Measurements from ENCODE around the gene DRGX. TPM values are rescaled to one million over a fixed set of nuclear protein-coding genes. Genes with fewer than 3 reads are reported as not detected.

Gene DRGX
- total RNA-seq, 4 donors from 2014 or later: not detected

DNA sequence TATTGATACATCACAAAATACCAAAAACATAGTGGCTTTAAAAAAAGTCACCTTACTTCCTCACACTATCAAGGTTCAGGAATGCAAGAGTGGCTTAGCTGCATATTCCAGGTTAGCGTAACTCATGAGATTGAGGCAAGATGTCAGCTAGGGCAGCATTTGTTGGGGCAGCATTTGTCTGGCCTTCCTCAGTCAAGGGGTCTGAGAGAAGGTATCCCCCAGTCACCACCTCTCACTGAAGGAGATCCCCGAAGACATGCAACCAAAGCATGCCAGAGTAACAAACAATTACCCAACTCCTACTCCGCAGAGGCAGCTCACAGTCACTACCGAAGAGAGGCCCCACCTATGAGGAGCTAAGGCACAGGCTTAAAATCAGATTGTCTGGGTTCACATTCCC, 48.5 kb downstream of the DRGX start:
- 89 to 95% methylated on average over 3 to 4 of the region's 4 CpGs for WGBS, 2 donors
- intact Hi-C loops (cut with DNase I): no loop called here
- no peak for DNase-seq
- no peak overlapping the region for H3K27ac ChIP-seq
- TF ChIP-seq, protein P1, sequence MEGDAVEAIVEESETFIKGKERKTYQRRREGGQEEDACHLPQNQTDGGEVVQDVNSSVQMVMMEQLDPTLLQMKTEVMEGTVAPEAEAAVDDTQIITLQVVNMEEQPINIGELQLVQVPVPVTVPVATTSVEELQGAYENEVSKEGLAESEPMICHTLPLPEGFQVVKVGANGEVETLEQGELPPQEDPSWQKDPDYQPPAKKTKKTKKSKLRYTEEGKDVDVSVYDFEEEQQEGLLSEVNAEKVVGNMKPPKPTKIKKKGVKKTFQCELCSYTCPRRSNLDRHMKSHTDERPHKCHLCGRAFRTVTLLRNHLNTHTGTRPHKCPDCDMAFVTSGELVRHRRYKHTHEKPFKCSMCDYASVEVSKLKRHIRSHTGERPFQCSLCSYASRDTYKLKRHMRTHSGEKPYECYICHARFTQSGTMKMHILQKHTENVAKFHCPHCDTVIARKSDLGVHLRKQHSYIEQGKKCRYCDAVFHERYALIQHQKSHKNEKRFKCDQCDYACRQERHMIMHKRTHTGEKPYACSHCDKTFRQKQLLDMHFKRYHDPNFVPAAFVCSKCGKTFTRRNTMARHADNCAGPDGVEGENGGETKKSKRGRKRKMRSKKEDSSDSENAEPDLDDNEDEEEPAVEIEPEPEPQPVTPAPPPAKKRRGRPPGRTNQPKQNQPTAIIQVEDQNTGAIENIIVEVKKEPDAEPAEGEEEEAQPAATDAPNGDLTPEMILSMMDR (IDR thresholded peaks at IDR 0.05): no peak
- no peak for TF ChIP-seq POLR2A (IDR thresholded peaks at IDR 0.05)
- H3K4me3 ChIP-seq (replicated peaks in 1 of 3): no peak overlapping the region
- no peaks in the 10 kb centered on the region for H3K27me3 ChIP-seq
- no peaks in the 10 kb centered on the region for H3K36me3 ChIP-seq
- H3K4me1 ChIP-seq: no peaks in the 10 kb centered on the region
- no peaks in the 10 kb centered on the region for H3K9me3 ChIP-seq

DNA sequence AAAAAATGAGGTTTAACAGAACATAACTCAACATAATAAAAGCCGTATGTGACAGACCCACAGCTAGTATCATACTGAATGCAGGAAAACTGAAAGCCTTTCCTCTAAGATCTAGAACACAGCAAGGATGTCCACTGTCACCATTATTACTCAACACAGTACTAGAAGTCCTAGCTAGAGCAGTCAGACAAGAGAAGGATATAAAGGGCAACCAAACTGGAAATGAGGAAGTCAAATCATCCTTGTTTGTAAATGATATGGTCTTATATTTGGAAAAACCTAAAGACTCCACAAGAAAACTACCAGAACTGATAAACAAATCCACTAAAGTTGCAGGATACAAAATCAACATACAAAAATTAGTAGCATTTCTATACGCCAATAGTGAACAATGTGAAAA, 51.0 kb downstream of the DRGX start:
- intact Hi-C loops (cut with DNase I): no loop called here

DNA sequence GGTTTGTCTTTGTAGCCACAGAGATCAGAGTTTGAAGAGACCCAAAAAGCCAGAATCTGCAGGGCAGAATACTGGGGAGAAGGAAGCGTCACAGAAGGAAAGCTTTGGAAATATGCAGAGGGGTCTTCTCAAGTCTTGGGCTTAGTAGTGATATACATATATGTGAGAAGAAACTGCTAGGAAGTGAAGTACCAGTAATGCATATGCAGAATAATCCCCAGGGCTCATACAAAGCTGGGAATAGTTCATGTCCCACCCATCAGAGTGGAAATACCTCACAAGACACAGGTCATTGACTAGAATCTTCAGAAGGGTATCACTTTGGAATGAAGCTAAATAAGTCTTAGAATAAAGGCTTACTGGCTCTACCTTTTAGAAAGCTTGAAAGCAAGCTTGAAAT, 57.3 kb downstream of the DRGX start:
- intact Hi-C loops (cut with DNase I): no loop called here
- 88 to 89% methylated on average over 1 of the region's 1 CpG for WGBS, 2 donors
- TF ChIP-seq, protein P1 (IDR thresholded peaks at IDR 0.05): no peak
- no peak for TF ChIP-seq POLR2A (IDR thresholded peaks at IDR 0.05)

More for the DNA sequence above, 51.0 kb downstream of the DRGX start:
- no peaks in the 10 kb centered on the region for H3K27me3 ChIP-seq
- H3K36me3 ChIP-seq: no peaks in the 10 kb centered on the region
- TF ChIP-seq POLR2A (IDR thresholded peaks at IDR 0.05): no peak
- TF ChIP-seq, protein P1 (IDR thresholded peaks at IDR 0.05): no peak
- H3K9me3 ChIP-seq: no peaks in the 10 kb centered on the region
- no peak for DNase-seq
- WGBS, 2 donors: 66 to 90% methylated on average over 2 of the region's 2 CpGs
- H3K4me1 ChIP-seq: no peaks in the 10 kb centered on the region
- H3K27ac ChIP-seq: no peak overlapping the region
- no peak overlapping the region for H3K4me3 ChIP-seq (replicated peaks in 1 of 3)

DNA sequence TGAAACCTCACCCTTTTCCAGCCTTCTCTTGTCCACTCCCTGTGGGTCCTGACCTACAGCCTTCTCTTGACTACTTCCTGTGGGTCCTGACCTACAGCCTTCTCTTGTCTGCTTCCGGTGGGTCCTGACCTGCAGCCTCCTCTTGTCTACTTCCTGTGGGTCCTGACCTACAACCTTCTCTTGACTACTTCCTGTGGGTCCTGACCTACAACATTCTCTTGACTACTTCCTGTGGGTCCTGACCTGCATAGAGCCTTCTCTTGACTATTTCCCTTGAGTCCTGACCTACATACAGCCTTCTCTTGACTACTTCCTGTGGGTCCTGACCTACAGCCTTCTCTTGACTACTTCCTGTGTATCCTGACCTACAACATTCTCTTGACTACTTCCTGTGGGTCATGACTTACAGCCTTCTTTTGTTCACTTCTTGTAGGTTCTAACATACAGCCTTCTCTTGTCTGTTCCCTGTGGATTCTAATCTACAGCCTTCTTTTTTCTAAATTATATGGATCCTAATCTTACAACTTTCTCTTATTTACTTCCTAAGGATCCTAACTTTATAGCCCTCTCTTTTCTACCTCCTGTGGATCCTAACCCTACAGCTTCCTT, 60.4 kb downstream of the DRGX start:
- DNase-seq: no peak
- TF ChIP-seq, protein P1 (IDR thresholded peaks at IDR 0.05): no peak
- TF ChIP-seq POLR2A (IDR thresholded peaks at IDR 0.05): no peak
- H3K36me3 ChIP-seq: no peaks in the 10 kb centered on the region
- H3K27ac ChIP-seq: no peak overlapping the region
- intact Hi-C loops (cut with DNase I): no loop called here
- H3K27me3 ChIP-seq: no peaks in the 10 kb centered on the region
- H3K4me3 ChIP-seq (replicated peaks in 1 of 3): no peak overlapping the region
- 72 to 78% methylated on average over 1 of the region's 1 CpG for WGBS, 2 donors
- H3K9me3 ChIP-seq: no peaks in the 10 kb centered on the region
- no peaks in the 10 kb centered on the region for H3K4me1 ChIP-seq

More for the DNA sequence above, 57.3 kb downstream of the DRGX start:
- Histone ChIP-seq H3K27me3 (no peaks in the 10 kb centered on the region), H3K9me3 (no peaks in the 10 kb centered on the region), H3K27ac (no peak overlapping the region), H3K4me1 (no peaks in the 10 kb centered on the region), H3K4me3 (replicated peaks in 1 of 3) (no peak overlapping the region), H3K36me3 (no peaks in the 10 kb centered on the region)
- no peak for DNase-seq

DNA sequence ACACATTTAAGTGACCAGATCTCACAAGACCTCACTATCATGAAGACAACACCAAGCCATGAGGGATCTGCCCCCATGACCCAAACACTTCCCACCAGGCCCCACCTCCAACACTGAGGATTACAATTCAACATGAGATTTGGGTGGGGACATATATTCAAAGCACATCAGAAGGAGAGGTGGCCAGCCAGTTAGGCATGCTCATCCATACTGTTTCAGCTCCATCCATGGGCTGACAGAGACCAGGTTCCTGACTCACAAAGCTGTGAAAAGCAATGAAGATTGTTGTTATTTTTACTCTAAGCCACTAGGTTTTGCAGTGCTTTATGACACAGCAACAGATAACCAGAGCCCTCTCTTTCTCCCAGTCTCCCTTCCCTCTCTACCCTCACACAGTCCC, 60.9 kb downstream of the DRGX start:
- H3K9me3 ChIP-seq: no peaks in the 10 kb centered on the region
- H3K27me3 ChIP-seq: no peaks in the 10 kb centered on the region
- intact Hi-C loops (cut with DNase I): no loop called here
- H3K4me1 ChIP-seq: no peaks in the 10 kb centered on the region
- H3K27ac ChIP-seq: no peak overlapping the region
- H3K4me3 ChIP-seq (replicated peaks in 1 of 3): no peak overlapping the region
- DNase-seq: no peak
- TF ChIP-seq, protein P1 (IDR thresholded peaks at IDR 0.05): no peak
- no peak for TF ChIP-seq POLR2A (IDR thresholded peaks at IDR 0.05)
- H3K36me3 ChIP-seq: no peaks in the 10 kb centered on the region
